ENCODE measurements around the gene ZC3H6.

GRCh38 chr2:112335600-112335999 lies 60.2 kb downstream of the ZC3H6 start:
- TF ChIP-seq, protein P1, sequence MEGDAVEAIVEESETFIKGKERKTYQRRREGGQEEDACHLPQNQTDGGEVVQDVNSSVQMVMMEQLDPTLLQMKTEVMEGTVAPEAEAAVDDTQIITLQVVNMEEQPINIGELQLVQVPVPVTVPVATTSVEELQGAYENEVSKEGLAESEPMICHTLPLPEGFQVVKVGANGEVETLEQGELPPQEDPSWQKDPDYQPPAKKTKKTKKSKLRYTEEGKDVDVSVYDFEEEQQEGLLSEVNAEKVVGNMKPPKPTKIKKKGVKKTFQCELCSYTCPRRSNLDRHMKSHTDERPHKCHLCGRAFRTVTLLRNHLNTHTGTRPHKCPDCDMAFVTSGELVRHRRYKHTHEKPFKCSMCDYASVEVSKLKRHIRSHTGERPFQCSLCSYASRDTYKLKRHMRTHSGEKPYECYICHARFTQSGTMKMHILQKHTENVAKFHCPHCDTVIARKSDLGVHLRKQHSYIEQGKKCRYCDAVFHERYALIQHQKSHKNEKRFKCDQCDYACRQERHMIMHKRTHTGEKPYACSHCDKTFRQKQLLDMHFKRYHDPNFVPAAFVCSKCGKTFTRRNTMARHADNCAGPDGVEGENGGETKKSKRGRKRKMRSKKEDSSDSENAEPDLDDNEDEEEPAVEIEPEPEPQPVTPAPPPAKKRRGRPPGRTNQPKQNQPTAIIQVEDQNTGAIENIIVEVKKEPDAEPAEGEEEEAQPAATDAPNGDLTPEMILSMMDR (IDR thresholded peaks at IDR 0.05; ENCODE audit: low read depth, low read length), result no peak
- no peak for TF ChIP-seq POLR2A (IDR thresholded peaks at IDR 0.05; ENCODE audit: extremely low read depth, insufficient read length)
- TF ChIP-seq MAX (IDR thresholded peaks at IDR 0.05; ENCODE audit: low read depth, low read length), result no peak
